Endothelial cell of umbilical vein (primary cell): Measurements from ENCODE around the gene DEFB129. TPM values are rescaled to one million over a fixed set of nuclear protein-coding genes. Genes with fewer than 3 reads are reported as not detected.

Experiments
- BruUV-seq: library from RNA; stranded (reverse); fragments of 400-500 nt; replicated peaks from 2 replicates; lab custom pipeline; 2021; lab: Mats Ljungman, UMichigan
- CTCF ChIA-PET: fragments of 300-600, 350-600 bp; sonication (Branson Sonifier 250); formaldehyde crosslinking; loops from one replicate; lab custom pipeline; 2021; ENCODE audit warnings: antibody characterized with exemption, inconsistent platforms; lab: Charles Lee
- POLR2A ChIA-PET: fragments of 300-600, 350-600 bp; sonication (Branson Sonifier 250); formaldehyde crosslinking; loops from one replicate; lab custom pipeline; 2021; ENCODE audit warnings: antibody characterized with exemption, inconsistent platforms; lab: Charles Lee
- DNase-seq: peaks from one replicate; pipeline ENCODE4 v3.0.0-alpha.2; 2011; ENCODE audit warnings: low read depth, low spot score
- FAIRE-seq: peaks from 2 replicates; lab custom pipeline; 2011; peaks lifted over from hg19 to GRCh38; lab: Jason Lieb, UNC
- H2AFZ ChIP-seq: 2 replicates; pipeline ENCODE4 v1.6.0; 2012; ENCODE audit warnings: low read depth, low read length, control low read depth, inconsistent platforms
- H3K27ac ChIP-seq: 2 replicates; pipeline ENCODE4 v1.5.1; 2011; ENCODE audit warnings: low read depth, mild to moderate bottlenecking, control low read depth, low read length, moderate library complexity; ENCODE audit not compliant: insufficient read depth
- H3K27me3 ChIP-seq, 2 experiments: 2 replicates each; pipeline versions ENCODE4 v1.6.0 to v1.6.1; 2011; ENCODE audit warnings: low read length in 2 of 2, mixed read lengths in 1 of 2; ENCODE audit not compliant: control insufficient read depth in 2 of 2, insufficient read depth in 2 of 2
- H3K36me3 ChIP-seq, 2 experiments: 2 replicates in 1 of 2; 3 replicates in 1 of 2; pipeline ENCODE4 v1.5.1; 2011; ENCODE audit warnings: low read length in 2 of 2, mild to moderate bottlenecking in 1 of 2, moderate library complexity in 1 of 2; ENCODE audit not compliant: control insufficient read depth in 2 of 2, insufficient read depth in 2 of 2; ENCODE audit errors: extremely low read depth in 1 of 2
- H3K4me1 ChIP-seq: 3 replicates; pipeline ENCODE4 v1.5.1; 2011; ENCODE audit warnings: mild to moderate bottlenecking, low read length; ENCODE audit not compliant: control insufficient read depth, insufficient read depth; ENCODE audit errors: extremely low read depth
- H3K4me2 ChIP-seq: 2 replicates; pipeline ENCODE4 v1.6.1; 2011; ENCODE audit warnings: low read length, control low read depth, mixed read lengths; ENCODE audit not compliant: insufficient read depth
- H3K4me3 ChIP-seq, 3 experiments: fragments of 200-600 bp in 1 of 3; sonication (generic), shearing (Covaris generic) in 1 of 3; replicated peaks in 1 of 3; 2 replicates each; pipeline ENCODE4 v1.5.1; 2011 to 2016; ENCODE audit warnings: control low read depth in 3 of 3, low read length in 3 of 3, mild to moderate bottlenecking in 2 of 3, inconsistent platforms in 1 of 3, low read depth in 1 of 3, moderate library complexity in 1 of 3; ENCODE audit not compliant: insufficient read depth in 1 of 3
- H3K79me2 ChIP-seq: 2 replicates; pipeline ENCODE4 v1.6.0; 2012; ENCODE audit warnings: low read length, inconsistent platforms; ENCODE audit not compliant: control insufficient read depth, insufficient read depth
- H3K9ac ChIP-seq: replicated peaks from 2 replicates; pipeline ENCODE3; 2011; ENCODE audit warnings: low read length, control low read depth; ENCODE audit not compliant: insufficient read depth; ENCODE audit errors: extremely low read depth
- H3K9me1 ChIP-seq: replicated peaks from 3 replicates; pipeline ENCODE4 v1.6.0; 2011; ENCODE audit warnings: mild to moderate bottlenecking, low read length; ENCODE audit not compliant: control insufficient read depth, insufficient read depth; ENCODE audit errors: extremely low read depth
- H3K9me3 ChIP-seq: replicated peaks from 2 replicates; pipeline ENCODE4 v1.5.1; 2012; ENCODE audit warnings: low read length, inconsistent platforms; ENCODE audit not compliant: control insufficient read depth, insufficient read depth
- H4K20me1 ChIP-seq: replicated peaks from 2 replicates; pipeline ENCODE3; 2011; ENCODE audit warnings: mild to moderate bottlenecking, low read length; ENCODE audit not compliant: control insufficient read depth, insufficient read depth; ENCODE audit errors: extremely low read depth
- CTCF ChIP-seq, 2 donors: IDR thresholded peaks; 1 replicate in 1 of 2; 2 replicates in 1 of 2; pipeline ENCODE4 v1.5.1; 2011; ENCODE audit warnings: low read length in 2 of 2, mild to moderate bottlenecking in 2 of 2, moderate library complexity in 2 of 2, control low read depth in 1 of 2, inconsistent platforms in 1 of 2, low read depth in 1 of 2; ENCODE audit not compliant: insufficient read depth in 1 of 2; ENCODE audit errors: extremely low read depth in 1 of 2
- EZH2 ChIP-seq: IDR thresholded peaks from 2 replicates; pipeline ENCODE4 v1.6.1; 2012; ENCODE audit warnings: borderline replicate concordance, low read depth, mild to moderate bottlenecking, moderate library complexity, low read length, inconsistent platforms; ENCODE audit not compliant: severe bottlenecking
- FOS ChIP-seq: IDR thresholded peaks from 2 replicates; pipeline ENCODE4 v1.6.1; 2011; ENCODE audit warnings: mild to moderate bottlenecking, low read length, moderate library complexity, borderline replicate concordance; ENCODE audit not compliant: insufficient read depth
- GATA2 ChIP-seq: IDR thresholded peaks from 2 replicates; pipeline ENCODE4 v1.7.0; 2011; ENCODE audit warnings: low read depth, mild to moderate bottlenecking, moderate library complexity, mixed read lengths, low read length; ENCODE audit not compliant: insufficient read length, insufficient read depth
- JUN ChIP-seq: IDR thresholded peaks from 2 replicates; pipeline ENCODE4 v1.6.1; 2011; ENCODE audit warnings: borderline replicate concordance, low read depth; ENCODE audit not compliant: insufficient read length, insufficient read depth
- MAX ChIP-seq: IDR thresholded peaks from 2 replicates; pipeline ENCODE4 v1.6.1; 2011; ENCODE audit not compliant: insufficient read depth, insufficient read length
- MYC ChIP-seq: IDR thresholded peaks from one replicate; pipeline ENCODE4 v1.6.1; 2011; ENCODE audit warnings: mild to moderate bottlenecking, low read depth, low read length
- POLR2A ChIP-seq: IDR thresholded peaks from 2 replicates; pipeline ENCODE4 v1.6.1; 2012; ENCODE audit warnings: low read depth, mild to moderate bottlenecking, control low read depth, low read length
- POLR2AphosphoS5 ChIP-seq: IDR thresholded peaks from 2 replicates; pipeline ENCODE4 v1.6.1; 2012; ENCODE audit warnings: low read depth, mild to moderate bottlenecking, control low read depth, low read length, moderate library complexity; ENCODE audit not compliant: insufficient read depth
- dilution Hi-C: fragments of 300-500 bp; cut with MboI; formaldehyde crosslinking; loops from one replicate; pipeline ENCODE4 v1.15.0; 2019; ENCODE audit warnings: low sequenced_read_pairs; ENCODE audit not compliant: extremely low pct_ligation_motif_present
- intact Hi-C: fragments of 100-400 bp; cut with micrococcal nuclease; formaldehyde crosslinking; loops from one replicate; pipeline ENCODE4 v1.10.0; 2022
- polyA plus RNA-seq, 4 experiments: library from polyadenylated mRNA; depleted of rRNA in 3 of 4; stranded (reverse) in 3 of 4; unstranded in 1 of 4; fragments of >200 nt; gene quantifications; 2 replicates each; pipeline versions ENCODE4 v1.2.1 to v1.2.3, GENCODE V29; 2011 to 2012; ENCODE audit warnings: missing spikeins in 1 of 4
- total RNA-seq: library from RNA; stranded (reverse); gene quantifications from 2 replicates; pipeline ENCODE4 v1.2.3, GENCODE V29; 2021

The DEFB129 gene
- total and polyA plus RNA-seq, 2 donors (not counting 3 experiments of a cell fraction or from before 2014, with no cell fraction given) = not detected

GRCh38 chr20:189611-190010 lies 37.4 kb upstream of the DEFB129 start, which contains the start of gene DEFB128:
Gene DEFB128 (minus strand): TSS chr20:189711. CDS start chr20:189623, 88 bp downstream.
- no peaks in the 10 kb centered on the region for H4K20me1 ChIP-seq
- dilution Hi-C loops (no loop called here), intact Hi-C loops (no loop called here)
- no peaks in the 10 kb centered on the region for H3K4me1 ChIP-seq
- no peak within 1 kb of the TSS for H3K4me3 ChIP-seq
- ChIA-PET CTCF (interaction anchor here (1.1 to 1.5 kb wide), 2 partner anchors 10 to 77 kb away, joined by 3 to 4 read pairs; no protein-coding TSS in a partner anchor), POLR2A (no interaction called here)
- no peak within 1 kb of the TSS for H2AFZ ChIP-seq
- no peaks in the 10 kb centered on the region for H3K79me2 ChIP-seq
- peaks cover 5 to 6% of the 10 kb centered on the region in 2 experiments for H3K27me3 ChIP-seq
- H3K9me3 ChIP-seq = no peaks in the 10 kb centered on the region
- no peak within 1 kb of the TSS for H3K27ac ChIP-seq
- no peaks in the 10 kb centered on the region for H3K9me1 ChIP-seq
- DNase-seq = no peak
- no peak for TF ChIP-seq EZH2
- TF ChIP-seq GATA2 = no peak
- no peak for TF ChIP-seq POLR2A
- no peak for TF ChIP-seq MYC
- no peak for TF ChIP-seq CTCF (IDR thresholded peaks at IDR 0.05; ENCODE audit: extremely low read depth in 1 of 2, insufficient read depth in 1 of 2, low read depth in 1 of 2, low read length in 2 of 2)
- TF ChIP-seq MAX = no peak
- TF ChIP-seq JUN = no peak
- TF ChIP-seq POLR2AphosphoS5 = no peak
- no peak for TF ChIP-seq FOS
- H3K4me2 ChIP-seq = no peak within 1 kb of the TSS
- no peak within 1 kb of the TSS for H3K9ac ChIP-seq
- no peaks in the 10 kb centered on the region for H3K36me3 ChIP-seq
- BruUV-seq = no TSS peak
- FAIRE-seq = no peak
